ENCODE measurements around the gene PRPF40B. TPM values are rescaled to one million over a fixed set of nuclear protein-coding genes. Genes with fewer than 3 reads are reported as not detected.

The PRPF40B gene
- total and polyA plus RNA-seq, 2 of the 13 experiments (the other 11 are each of a cell fraction or from before 2014, with no cell fraction given): 5.0 to 7.8 TPM

GRCh38 chr12:49604856-49605255, 18.5 kb upstream of the PRPF40B start:
- Histone ChIP-seq H3K9ac (ENCODE audit: insufficient read depth, low read depth, low read length) (no peak overlapping the region), H3K9me3 (ENCODE audit: low read length) (no peaks in the 10 kb centered on the region), H3K79me2 (ENCODE audit: insufficient read depth, low read length) (no peaks in the 10 kb centered on the region), H3K27me3 (ENCODE audit: control insufficient read depth in 1 of 2, insufficient read depth in 2 of 2, low read length in 2 of 2) (no peaks in the 10 kb centered on the region), H3K4me2 (ENCODE audit: low read depth, low read length) (no peak overlapping the region), H3K27ac (ENCODE audit: extremely low read length, insufficient read depth, low read length) (no peak overlapping the region), H3K36me3 (replicated peaks in 1 of 2; ENCODE audit: control insufficient read depth in 1 of 2, insufficient read depth in 2 of 2, low read length in 2 of 2) (no peaks in the 10 kb centered on the region), H2AFZ (ENCODE audit: low read length) (no peak overlapping the region), H4K20me1 (ENCODE audit: insufficient read depth, low read length) (no peaks in the 10 kb centered on the region), H3K4me1 (ENCODE audit: insufficient read depth, low read length) (peaks cover 21% of the 10 kb centered on the region), H3K4me3 (replicated peaks in 1 of 3; ENCODE audit: insufficient read depth in 1 of 3, low read depth in 2 of 3, low read length in 3 of 3) (no peak overlapping the region)
- no TSS peak for BruUV-seq (replicated peaks)
- no peak for ATAC-seq
- DNase-seq (ENCODE audit: low spot score): no peak
- WGBS (ENCODE audit: low lambda C conversion rate): 21% methylated on average over 3 of the region's 5 CpGs
- in situ Hi-C loops (cut with HindIII; ENCODE audit: extremely low pct_ligation_motif_present, low pct_unique_long_range_greater_than_20kb): no loop called here
- TF ChIP-seq ZNF121 (CRISPR knock-in tag; IDR thresholded peaks at IDR 0.05) (no peak), THYN1 (CRISPR knock-in tag; IDR thresholded peaks at IDR 0.05; ENCODE audit: borderline replicate concordance, low read depth) (no peak), AHDC1 (CRISPR knock-in tag; IDR thresholded peaks at IDR 0.05; ENCODE audit: borderline replicate concordance) (no peak), HIVEP1 (CRISPR knock-in tag; IDR thresholded peaks at IDR 0.05) (no peak), ZSCAN20 (CRISPR knock-in tag; IDR thresholded peaks at IDR 0.05; ENCODE audit: borderline replicate concordance) (no peak), ZNF232 (CRISPR knock-in tag; IDR thresholded peaks at IDR 0.05; ENCODE audit: borderline replicate concordance) (no peak), RELA (CRISPR knock-in tag; IDR thresholded peaks at IDR 0.05) (no peak), ZNF878 (CRISPR knock-in tag; IDR thresholded peaks at IDR 0.05) (no peak), MYC (CRISPR knock-in tag; IDR thresholded peaks at IDR 0.05; ENCODE audit: borderline replicate concordance) (no peak), CENPT (CRISPR knock-in tag; IDR thresholded peaks at IDR 0.05; ENCODE audit: low read depth) (no peak), ZUFSP (CRISPR knock-in tag; IDR thresholded peaks at IDR 0.05; ENCODE audit: borderline replicate concordance) (no peak), SAFB2 (CRISPR knock-in tag; IDR thresholded peaks at IDR 0.05; ENCODE audit: borderline replicate concordance, low read depth) (no peak), ZNF800 (CRISPR knock-in tag; IDR thresholded peaks at IDR 0.05) (no peak), TAF1 (CRISPR knock-in tag; IDR thresholded peaks at IDR 0.05) (no peak), ZNF720 (CRISPR knock-in tag; IDR thresholded peaks at IDR 0.05) (no peak)
- intact Hi-C loops (cut with micrococcal nuclease; ENCODE audit: unreplicated experiment): no loop called here
- CTCF ChIA-PET (ENCODE audit: low intra/inter-chr PET ratio, low total read pairs): no interaction called here
- no peak for FAIRE-seq
- POLR2A ChIA-PET: interaction anchor here (0.5 kb wide), 1 partner anchor 17 kb away, joined by 3 read pairs; no protein-coding TSS in a partner anchor

Measured in HepG2 (cell line).